ENCODE results near the gene TUBE1.

Gene TUBE1

DNA sequence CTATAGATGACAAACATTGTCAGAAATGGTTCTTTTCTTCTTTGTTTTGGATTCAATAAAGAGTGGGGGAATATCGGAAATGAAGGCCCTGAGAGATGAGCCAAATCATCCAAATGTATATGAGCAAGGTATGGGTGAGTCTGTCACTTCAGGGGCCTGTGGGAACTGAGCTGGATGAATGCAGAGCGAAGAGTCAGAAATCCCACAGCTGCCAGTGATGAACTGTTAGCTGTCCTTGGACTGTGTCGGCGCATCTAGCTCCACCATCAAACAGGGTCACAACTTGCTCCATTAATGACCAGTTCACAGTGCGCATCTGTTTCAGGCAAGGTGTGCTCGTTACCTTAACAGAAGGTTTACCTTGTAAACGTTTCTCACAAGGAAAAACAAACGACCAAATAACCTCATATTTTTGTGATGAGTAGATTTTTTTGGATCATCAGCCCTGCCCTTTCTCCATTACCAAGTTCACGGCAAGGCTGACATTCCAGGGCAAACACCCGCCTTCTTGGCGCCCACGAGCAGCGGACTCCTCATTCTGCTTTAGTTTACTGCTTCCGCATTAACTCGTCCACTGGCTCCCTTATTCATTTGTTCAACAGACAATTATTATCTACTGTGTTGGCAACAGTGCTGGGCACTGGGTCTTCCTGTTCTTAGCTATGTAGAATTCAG, 48.4 kb downstream of the TUBE1 start:
- intact Hi-C loops (cut with DNase I) = no loop called here

DNA sequence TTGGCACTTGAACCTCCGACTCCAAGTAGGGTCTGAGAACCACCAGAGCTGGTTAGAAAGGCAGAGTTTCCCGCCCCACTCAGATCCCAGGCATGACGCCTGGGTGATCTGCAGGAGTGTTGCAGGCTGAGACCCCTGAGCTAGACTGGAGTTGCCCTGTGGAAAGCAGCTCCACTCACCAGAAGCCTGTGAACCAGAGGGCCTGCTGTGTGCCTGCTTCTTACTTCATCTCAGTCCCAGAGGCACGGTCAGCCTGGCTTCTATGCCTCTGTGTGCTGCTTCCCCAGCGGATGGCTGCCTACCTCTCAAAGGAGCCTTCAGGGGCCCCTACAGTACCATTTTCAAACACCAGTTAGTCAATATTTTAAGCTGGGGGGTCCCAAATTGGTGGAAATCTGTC, 49.0 kb downstream of the TUBE1 start:
- intact Hi-C loops (cut with DNase I) = no loop called here
- DNase-seq = no peak

More for the DNA sequence above, 48.4 kb downstream of the TUBE1 start:
- no peak for DNase-seq

DNA sequence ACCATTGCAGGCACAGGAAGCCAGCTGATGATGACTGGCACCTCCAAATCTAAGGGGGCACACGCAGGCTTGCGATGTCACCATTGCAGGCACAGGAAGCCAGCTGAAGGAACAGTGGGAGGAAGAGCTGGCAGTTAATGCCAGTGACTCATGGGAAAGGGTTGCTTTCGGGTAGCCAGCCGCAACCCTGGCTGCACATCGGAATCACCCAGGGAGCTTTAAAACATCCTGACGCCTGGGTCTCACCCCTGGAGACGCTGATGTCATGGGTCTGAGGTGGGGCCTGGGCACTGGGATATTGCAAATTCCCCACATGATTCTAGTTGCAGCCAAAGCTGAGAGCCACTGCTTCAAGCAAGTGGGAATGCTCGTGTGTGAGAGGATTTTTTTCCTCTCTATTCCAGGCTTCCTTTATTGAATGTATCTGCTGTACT, 49.5 kb downstream of the TUBE1 start:
- intact Hi-C loops (cut with DNase I) = no loop called here
- DNase-seq = peak; percentile 19 to 89 (median 36)

DNA sequence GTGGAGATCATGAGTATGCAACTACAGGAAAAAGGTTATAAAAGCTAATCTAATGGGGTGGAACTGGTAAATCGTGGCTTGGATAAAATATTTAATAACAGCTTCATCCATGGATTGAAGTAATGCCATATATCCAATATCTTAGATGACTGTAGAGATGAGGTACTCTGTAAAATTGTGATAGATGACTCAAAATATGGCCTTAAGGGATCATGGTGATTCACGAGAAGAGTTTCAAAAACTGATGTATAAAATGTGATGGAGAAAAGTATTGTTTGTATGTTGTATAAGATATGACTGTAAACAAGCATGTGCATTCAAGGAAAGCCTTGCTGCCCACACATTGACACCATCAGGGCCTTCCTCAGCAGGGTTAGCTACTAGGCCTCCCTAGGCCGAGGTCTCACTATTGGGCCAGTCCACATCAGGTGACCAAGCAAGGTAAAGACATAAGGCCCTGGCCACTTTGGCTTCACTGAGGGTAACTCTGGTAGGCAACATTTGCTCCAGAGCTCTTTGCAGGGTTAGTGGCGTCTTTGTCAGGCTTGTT, 51.1 kb downstream of the TUBE1 start:
- intact Hi-C loops (cut with DNase I) = no loop called here
- no peak for DNase-seq

DNA sequence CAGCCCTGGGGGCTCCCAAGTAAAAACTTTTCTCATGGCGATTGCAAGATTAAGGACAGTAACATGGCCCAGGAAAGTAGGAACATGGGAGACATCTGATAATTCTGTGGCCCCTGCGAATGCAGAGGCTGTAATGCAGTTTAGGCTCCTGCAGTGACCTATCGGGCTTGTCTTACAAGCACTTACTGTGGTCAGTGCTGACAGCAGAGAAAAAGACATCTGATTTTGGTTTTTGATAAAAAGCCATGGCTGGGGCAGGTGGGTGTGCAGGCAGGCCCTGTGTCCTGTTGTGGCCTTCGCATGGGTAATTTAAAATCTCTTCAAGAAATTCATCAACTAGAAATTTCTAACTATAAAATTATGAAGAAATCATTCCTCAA, 52.7 kb downstream of the TUBE1 start:
- DNase-seq = no peak
- intact Hi-C loops (cut with DNase I) = no loop called here

DNA sequence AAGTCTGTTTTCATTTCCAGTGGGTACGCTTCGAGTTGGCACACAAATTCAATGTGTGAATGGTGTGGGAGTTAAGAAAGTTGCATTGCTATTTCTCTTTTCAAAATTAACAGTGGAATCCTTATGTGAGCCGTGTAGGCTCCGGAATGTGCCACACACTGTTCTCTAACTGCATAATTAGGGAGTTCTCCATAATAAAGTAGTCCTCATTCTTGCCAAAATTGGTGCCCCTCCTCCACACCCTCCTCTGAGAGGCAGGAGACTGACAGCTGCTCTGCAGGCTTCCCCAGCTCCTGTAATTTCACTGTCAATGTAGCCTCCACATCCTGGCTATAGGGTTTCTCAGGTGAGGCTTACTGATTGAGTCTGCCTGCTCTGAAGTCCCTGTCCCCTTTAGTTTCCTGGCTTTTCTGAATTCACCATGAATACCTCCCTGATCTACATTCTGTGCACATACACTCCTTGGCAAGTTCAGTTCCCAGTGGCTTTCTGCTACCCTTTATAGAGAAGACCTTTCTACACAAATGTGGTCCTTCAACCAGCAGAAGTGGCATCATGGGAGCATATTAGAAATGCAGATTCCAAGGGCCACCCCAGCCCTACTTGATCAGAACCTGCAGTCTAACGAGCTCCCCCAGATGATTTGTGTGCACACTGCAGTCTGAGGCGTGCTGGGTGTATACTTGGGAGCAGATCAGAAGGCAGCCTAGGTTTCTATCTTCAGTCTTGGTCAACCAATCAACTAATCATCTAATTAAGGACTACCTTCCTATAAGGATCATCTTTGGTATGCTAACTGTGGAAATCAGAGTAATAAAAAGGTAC, 53.3 kb downstream of the TUBE1 start:
- intact Hi-C loops (cut with DNase I) = no loop called here
- DNase-seq = peak in 3 of 10 donors; percentile 16 to 23 (median 21)

DNA sequence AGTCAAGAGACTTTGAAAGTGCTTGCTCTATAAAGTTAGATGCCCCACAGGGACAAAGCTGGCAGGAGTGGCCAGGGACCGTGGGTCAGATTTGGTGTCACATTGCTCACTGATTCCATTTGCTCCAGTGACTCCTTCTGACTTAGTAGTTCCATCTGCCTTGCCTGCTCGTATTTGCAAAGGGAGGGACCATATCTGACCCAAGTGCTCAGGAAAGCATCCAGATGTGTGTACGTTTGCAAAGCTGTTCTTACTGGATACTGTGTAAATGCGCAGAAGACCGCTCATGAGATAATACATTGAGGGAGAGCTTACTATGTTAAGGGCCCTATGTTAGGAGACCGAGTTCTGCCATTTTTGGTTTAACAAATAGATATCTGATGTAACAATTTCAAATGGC, 54.6 kb downstream of the TUBE1 start:
- DNase-seq = no peak
- intact Hi-C loops (cut with DNase I) = no loop called here

DNA sequence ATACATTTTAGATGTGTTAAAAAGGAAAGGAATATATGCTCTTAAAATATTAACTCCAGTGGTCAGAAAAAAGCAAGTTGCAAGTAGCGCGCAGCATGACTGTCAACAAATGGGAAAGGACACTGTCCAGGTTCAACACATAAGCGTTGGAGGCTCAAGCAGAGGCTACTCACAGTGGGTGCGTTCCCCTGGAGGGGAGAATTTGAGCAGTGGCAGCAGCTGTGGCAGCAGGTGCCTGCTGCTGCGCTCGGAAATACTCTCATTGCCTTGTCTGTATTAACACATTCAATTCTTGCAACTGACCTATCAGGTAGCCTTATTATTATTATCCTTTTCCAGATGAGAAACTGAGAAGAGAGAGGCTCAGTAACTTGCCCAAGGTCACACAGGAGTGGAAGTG, 55.3 kb downstream of the TUBE1 start:
- intact Hi-C loops (cut with DNase I) = no loop called here
- no peak for DNase-seq

DNA sequence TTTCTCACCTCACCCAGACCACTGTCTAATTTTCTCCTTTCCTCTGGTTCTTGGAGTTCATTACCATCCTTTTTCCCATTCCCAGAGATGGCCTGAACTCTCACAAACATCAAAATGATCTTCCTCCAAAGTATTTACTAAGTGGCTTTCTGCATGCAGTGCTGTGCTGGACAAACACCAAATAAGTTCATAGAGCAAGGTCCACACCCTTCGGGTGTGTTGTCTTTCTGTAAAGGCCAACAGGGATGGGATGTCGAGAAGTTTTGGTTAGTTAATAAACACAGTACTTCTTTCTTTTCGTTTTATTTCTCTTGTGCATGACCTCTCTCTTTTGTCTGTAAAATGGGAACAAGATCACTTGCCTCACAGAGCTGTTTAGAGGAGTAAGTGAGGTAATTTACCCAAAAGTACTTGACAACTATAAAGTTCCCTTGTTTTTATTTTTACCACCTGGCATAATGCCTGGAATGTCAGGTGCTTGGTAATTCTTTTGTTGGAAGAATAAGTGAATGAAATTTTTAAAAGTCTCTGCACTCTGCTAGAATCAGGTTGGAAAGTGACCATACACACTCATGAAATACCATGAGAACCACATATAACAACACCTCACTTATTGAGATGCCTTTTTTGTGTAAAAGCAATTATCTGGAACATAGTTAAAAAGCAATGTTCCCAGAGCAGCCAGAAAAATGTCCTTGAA, 56.2 kb downstream of the TUBE1 start:
- intact Hi-C loops (cut with DNase I) = no loop called here
- no peak for DNase-seq

DNA sequence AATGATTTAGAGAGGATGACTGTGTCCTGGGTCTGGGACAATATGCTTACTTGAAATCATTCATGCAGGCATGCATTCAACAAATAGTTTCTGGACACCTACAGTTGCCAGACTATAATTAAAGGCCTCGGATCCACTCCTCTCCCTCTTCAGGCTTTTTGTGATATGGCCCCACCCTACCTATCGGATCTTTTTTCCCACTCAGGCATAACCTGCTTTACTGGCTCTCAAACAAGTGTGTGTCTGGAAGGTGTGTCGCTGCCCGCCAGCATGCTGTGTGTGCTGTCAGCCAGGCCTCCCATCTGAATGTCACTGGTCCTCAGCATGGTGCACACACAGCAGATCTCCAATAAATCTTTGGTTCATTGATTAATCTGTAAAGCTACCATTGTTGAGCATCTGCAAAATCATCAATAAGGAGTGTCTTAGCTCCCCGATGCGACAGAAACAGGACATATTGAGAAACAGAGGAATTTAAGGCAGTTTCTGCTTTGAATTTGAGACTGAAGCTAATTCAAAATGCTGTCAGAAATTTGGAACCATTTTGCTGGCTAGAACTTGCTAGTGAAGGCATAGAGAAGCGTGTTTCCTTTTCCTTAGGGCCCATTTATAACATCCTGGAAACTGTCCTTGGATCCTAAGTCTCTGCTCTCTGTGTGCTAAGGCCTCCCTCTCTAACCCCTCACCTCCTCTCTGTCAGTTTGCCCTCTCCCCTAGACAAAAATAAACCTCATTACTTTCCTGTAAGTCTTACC, 56.9 kb downstream of the TUBE1 start:
- DNase-seq = no peak

DNA sequence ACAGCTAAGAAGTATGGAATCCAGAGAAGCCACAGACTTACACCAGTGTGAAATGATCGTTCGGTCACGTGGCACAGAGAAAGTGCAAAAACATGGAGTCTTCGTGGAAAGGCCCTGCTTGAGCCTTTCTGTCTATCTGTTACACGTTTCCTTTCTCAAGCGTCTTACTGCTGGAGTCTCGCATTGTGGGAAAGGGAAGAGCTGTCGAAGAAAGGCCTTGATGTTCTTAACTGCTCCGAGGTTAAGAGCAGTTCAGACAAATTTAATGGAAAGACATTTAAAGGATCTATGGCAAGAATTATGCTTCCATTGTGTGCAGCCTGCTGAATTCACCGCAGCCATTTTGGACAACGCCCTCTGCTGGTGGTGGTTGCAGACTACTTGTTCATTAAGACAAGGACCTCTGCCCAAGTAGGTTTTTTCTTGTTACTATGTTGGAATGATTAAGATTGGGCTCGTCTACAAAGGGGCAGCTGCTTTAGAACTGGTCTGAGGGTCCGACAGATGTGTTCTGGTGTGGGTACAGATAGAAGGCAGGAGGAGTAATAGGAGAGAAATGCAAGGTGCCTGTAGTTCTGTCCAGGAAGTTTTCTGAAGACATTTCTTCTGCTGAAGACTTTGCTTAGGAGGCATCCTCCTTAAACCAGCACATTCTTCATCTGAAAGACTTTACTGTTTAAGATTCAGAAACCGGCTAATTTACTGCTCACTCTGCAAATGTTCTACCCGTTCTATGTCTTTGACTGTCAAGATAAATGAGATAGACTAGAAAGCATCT, 58.0 kb downstream of the TUBE1 start:
- intact Hi-C loops (cut with DNase I) = no loop called here
- peak in 9 of 10 donors; percentile 50 to 92 (median 70) for DNase-seq

More for the DNA sequence above, 56.9 kb downstream of the TUBE1 start:
- intact Hi-C loops (cut with DNase I) = no loop called here

DNA sequence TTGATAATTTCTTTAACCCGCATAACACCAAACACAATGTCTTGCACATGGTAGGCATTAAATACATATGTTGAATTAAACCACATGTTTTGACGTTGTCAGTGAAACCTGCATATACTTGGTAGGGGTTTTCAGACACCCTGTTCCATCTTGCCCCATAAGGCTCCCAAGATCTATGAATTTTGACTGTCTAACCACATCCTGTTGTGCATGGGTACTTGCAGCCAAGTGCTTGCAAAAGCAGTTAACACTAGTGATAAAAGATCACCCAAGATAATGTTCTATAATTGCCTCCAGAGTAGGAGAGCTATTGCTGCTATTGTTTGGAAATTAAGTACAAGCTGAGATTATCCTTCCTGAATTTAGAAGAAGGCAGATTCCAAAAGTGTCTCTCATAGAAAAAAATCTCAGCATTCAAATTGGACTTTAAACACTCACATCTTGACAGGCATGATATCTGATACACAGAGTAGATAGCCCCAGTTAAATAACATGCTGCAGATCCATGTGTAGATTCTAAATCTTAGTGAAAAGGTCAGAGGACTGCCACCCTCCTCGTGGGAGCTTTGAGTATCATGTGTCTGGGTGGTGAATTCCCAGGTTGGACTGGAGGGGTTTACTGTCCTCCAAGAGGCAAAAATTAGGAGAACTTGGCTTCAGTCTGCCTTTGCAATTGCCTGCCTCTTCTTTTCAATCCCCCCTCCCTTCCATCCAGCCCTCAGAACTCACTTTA, 59.2 kb downstream of the TUBE1 start:
- no peak for DNase-seq
- intact Hi-C loops (cut with DNase I) = no loop called here

DNA sequence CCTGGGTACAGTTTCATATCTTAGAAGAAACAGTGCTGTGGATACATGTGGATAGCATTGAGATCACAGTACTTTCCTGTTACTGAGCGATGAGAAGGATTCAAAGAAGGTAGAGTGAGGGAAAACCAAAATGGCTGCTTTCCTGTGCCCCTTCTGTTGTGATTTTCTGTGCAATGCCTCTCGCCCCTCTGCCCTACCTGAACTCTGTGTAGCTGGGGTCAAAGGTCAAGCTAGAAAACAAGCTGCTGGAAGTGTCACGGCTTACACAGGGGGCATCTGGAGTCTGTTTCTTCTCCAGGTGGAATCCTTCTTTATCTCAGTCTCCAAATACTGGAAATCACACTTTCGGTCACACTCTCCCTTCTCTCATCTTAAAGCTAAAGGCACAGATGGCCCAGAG, 60.3 kb downstream of the TUBE1 start:
- intact Hi-C loops (cut with DNase I) = no loop called here
- DNase-seq = no peak

DNA sequence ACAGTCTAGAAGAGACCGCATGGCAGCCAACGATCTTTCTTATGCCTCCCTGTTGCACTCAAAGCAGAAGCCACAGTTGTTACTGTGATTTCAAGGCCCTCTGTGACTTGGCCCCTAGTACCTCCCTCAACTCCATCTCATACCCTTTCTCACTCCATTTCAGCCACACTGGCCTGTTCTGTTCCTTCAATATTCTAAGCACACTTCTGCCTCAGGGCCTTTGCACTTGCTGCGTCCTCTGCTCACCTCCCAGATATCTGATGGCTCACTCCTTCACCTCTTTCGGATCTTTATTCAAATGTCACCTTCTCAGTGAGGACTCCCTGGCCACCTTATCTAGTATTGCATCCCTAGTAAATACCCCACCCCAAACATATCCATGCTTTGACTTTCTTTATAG, 62.8 kb downstream of the TUBE1 start:
- DNase-seq = no peak
- intact Hi-C loops (cut with DNase I) = no loop called here

DNA sequence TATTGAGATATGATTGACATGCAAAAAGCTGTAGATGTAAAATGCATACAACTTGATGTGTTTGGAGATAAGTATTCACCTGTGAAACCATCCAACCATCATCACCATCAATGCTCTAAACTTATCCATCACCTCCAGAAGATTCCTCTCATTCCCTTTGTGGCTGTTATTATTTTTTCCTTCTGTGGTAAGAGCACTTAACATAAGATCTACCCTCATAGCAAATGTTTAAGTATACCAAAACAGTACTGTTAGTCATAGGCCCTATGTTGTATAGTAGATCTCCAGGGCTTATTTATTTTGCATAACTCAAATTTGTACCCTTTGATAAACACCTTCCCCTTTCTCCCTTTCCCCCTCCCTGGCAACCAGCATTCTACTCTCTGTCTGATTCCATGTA, 64.5 kb downstream of the TUBE1 start:
- no peak for DNase-seq
- intact Hi-C loops (cut with DNase I) = no loop called here

DNA sequence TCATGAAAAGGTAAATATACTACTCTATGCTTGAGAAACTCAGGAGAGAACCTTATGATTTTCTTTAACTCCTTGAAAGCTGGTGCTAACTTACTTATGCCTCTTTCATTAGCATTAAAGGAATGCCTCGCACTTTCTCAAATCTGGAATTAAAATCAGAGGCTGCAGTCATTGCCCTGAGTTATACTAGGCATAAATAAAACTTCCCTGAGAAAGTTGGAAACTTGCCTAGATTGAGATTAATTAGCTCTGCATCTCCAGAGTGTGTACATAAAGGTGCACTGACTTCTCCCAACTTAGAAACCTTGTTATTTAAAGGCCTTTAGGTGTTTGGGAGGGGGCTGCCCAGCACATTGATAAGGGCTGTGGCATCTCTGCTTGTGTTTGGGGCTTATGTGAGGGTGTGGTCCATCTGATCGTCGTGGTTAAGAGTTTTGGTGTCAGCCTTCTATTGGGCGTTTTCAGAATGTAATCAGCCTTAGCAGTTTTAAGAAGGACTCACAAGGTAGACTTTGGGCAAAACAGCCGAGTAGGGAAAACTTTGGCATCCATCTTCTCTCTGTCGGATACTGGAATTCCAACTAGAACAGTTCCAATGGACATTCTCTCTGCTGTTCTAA, 65.5 kb downstream of the TUBE1 start:
- intact Hi-C loops (cut with DNase I) = no loop called here

More for the DNA sequence above, 65.5 kb downstream of the TUBE1 start:
- DNase-seq = no peak
